Measurements from ENCODE around the gene SPRED2.

Gene SPRED2

DNA sequence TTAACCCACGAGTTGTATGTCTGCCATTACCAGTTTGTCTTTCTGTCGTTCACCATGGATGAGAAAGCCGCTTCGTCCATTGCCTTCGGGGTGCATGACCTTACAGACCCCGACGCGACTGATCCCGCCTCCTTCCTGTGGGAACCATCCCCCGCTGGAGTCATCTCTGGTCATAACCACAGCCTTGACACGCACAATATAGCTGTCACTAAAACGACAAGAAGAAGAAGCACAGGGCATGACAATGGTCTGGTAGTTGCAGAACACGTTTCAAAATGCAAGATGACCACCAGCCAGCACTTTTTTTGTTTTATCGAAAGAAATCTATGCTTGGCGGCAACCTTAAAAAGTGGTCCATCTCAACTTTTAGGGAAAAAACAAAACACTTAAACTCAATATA is 87.7 kb downstream of the SPRED2 start:
- TF ChIP-seq, protein P1, sequence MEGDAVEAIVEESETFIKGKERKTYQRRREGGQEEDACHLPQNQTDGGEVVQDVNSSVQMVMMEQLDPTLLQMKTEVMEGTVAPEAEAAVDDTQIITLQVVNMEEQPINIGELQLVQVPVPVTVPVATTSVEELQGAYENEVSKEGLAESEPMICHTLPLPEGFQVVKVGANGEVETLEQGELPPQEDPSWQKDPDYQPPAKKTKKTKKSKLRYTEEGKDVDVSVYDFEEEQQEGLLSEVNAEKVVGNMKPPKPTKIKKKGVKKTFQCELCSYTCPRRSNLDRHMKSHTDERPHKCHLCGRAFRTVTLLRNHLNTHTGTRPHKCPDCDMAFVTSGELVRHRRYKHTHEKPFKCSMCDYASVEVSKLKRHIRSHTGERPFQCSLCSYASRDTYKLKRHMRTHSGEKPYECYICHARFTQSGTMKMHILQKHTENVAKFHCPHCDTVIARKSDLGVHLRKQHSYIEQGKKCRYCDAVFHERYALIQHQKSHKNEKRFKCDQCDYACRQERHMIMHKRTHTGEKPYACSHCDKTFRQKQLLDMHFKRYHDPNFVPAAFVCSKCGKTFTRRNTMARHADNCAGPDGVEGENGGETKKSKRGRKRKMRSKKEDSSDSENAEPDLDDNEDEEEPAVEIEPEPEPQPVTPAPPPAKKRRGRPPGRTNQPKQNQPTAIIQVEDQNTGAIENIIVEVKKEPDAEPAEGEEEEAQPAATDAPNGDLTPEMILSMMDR (IDR thresholded peaks at IDR 0.05) = no peak

DNA sequence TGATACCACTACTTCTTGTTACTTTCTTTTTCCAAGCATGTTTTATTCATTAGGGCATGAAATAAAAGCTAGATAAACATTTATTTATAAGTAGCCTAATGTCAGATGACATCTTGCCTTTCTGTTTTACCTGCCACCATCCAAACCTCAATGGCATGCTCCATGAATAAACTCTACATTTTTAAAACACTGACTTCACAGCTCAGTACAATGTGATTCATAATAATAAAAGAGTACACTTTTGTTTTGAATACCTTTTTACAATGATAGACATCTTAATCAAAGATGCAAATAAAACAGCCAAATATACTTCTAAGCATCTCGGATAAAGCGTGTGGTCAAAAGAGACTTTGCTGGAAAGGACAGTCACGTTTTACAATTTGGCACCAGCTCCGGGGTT is 88.2 kb downstream of the SPRED2 start:
- TF ChIP-seq, protein P1 (IDR thresholded peaks at IDR 0.05) = no peak

DNA sequence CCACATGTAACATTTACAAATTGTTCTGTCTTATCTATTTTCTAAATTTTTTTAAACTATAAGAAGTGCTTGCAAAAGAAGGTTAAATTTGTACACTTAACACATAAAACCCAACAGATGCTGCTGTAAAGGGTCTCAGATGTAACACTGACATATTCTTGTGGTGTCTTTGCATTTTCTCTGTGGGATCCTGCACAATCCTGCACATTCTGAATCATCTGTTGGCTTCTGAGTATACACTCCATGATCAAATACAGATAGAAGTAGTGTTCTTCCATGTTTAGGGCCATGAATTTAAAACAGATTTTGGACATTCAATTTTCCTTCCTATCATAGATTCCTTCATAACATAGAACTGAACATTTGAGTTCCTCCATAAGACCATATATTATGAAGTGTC is 89.0 kb downstream of the SPRED2 start:
- TF ChIP-seq, protein P1 (IDR thresholded peaks at IDR 0.05) = no peak

DNA sequence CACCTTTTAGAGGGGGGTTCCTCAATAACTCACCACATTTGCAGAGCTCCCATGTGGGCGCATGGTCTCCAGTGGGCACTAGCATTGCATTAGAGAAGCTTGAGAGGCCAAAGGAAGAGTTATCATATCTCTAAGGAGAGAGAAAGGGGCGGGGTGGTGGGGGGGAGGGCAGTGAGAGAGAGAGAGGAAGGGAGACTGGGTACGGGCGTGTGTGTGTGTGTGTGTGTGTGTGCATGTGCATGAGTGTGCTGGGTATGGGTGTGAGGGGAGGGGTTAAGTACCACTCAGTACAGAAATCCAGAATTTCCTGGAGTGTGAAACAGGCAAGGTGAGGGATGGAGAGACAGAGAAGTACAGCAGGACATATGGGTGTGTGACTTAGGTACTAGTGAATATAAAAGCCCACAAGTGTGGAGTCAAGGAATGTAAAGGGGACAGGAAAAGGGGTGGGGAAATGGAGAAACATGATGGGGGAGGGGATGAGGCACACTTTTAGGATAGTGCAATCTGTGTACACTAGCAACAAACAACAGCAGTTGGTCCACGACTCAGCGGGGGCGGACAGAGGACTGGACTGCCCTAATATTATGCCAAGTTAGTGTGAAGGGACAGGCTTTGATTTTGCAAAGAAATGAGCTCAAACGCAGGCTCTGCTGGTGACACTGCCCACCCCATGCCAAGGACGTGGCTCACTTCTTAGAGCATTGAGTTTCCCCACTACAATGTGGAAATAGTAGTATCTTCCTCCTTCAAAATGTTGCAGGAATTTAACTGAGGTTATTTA is 91.3 kb downstream of the SPRED2 start:
- TF ChIP-seq, protein P1 (IDR thresholded peaks at IDR 0.05) = no peak

DNA sequence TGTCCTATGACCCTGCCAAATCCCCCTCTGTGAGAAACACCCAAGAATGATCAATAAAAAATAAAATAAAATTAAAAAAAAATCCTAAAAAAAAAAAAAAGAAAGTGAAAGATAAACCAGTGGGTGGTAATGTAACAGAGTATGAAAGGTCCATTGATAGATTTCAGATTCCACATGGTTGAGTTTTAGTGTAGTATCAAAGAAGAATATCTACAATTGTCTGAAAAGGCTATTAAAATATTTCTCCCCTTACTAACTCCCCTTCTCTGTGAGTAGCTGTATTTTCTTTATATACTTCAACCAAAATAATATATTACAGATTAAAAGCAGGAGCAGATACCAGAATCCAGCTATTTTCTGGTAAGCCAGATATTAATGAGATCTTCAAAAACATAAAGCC is 92.8 kb downstream of the SPRED2 start:
- TF ChIP-seq, protein P1 (IDR thresholded peaks at IDR 0.05) = no peak

DNA sequence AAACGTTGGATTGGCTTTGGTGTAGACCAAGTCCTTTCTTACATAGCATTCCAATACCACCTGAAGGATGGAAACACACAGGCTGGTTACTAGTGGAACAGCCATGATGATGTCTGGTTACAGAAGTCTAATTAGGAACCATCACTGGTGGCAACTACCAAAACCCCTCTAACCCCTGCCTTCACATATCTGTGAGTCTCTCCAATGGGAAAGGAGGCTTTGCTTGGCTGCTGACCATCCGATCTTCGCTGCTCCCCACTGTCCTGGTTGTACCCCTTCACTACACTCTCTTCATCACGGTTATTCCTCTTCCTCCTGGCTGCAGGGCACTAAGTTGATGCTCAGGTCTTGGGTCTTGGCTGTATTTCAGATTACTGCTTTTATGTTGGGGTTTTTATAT is 97.7 kb downstream of the SPRED2 start:
- TF ChIP-seq, protein P1 (IDR thresholded peaks at IDR 0.05) = no peak

DNA sequence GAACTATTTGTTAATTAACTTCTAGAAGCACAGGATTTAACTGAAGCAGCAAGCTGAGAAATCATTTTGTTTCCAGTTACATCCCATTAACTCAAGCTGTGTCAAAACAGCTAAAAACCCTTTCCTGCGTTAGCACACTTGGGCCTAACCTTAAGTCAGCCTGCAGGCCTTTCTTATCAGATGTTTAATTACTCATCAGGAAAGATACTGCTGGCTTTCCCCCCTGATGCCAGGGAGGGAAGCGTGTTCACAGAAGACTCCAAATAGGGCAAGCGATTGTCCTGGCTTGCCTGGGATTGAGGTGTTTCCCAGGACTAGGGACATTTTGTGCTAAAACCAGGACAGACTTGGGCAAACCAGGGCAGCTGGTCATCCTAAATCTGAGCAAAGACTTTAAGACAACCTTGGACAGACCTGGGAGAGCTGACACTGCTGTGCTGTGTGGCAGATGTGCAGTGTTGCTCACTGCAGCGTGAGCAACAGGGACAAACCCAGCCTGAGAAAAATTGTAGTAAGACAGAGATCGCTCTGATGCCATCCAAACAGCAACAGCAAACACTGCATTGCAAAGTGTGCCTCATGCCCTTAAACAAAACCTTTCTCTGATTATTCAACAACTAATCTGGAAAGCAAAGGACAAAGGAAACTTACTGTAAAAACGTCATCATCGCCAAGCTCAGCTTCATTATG is 100.9 kb downstream of the SPRED2 start:
- TF ChIP-seq, protein P1 (IDR thresholded peaks at IDR 0.05) = no peak

Data from LNCAP (cell line).